A673 (cell line): Measurements from ENCODE around the gene PAN2. TPM values are rescaled to one million over a fixed set of nuclear protein-coding genes. Genes with fewer than 3 reads are reported as not detected.

ENCODE experiments used
- BruUV-seq: library from RNA; stranded (reverse); fragments of 400-500 nt; replicated peaks from 2 replicates; lab custom pipeline; 2021; lab: Mats Ljungman, UMichigan
- CTCF ChIA-PET: fragments of 300-600 bp; sonication (Branson Sonifier 250); formaldehyde crosslinking; loops from one replicate; lab custom pipeline; 2022; ENCODE audit warnings: antibody characterized with exemption; lab: Charles Lee
- POLR2A ChIA-PET: fragments of 300-600 bp; sonication (Branson Sonifier 250); formaldehyde crosslinking; loops from one replicate; lab custom pipeline; 2022; ENCODE audit warnings: antibody characterized with exemption; ENCODE audit not compliant: low non-redundant PET; lab: Charles Lee
- DNase-seq: peaks from one replicate; pipeline ENCODE4 v3.0.0-alpha.2; 2015; ENCODE audit warnings: low spot score
- H3K27ac ChIP-seq: fragments of 200-600 bp; sonication (generic); 2 replicates; pipeline ENCODE4 v1.5.1; 2016; ENCODE audit warnings: mixed run types, low read depth, mild to moderate bottlenecking, mixed read lengths, antibody characterized with exemption, low read length; ENCODE audit not compliant: poor library complexity, severe bottlenecking
- H3K27me3 ChIP-seq: fragments of 200-600 bp; sonication (generic); replicated peaks from 2 replicates; pipeline ENCODE4 v1.6.1; 2017; ENCODE audit warnings: mixed run types, low read depth, mild to moderate bottlenecking, mixed read lengths, antibody characterized with exemption, low read length; ENCODE audit not compliant: insufficient read depth, poor library complexity
- H3K36me3 ChIP-seq: fragments of 200-600 bp; sonication (generic); 2 replicates; pipeline ENCODE4 v1.6.1; 2016; ENCODE audit warnings: mixed run types, mild to moderate bottlenecking, mixed read lengths, antibody characterized with exemption, low read length; ENCODE audit not compliant: insufficient read depth, poor library complexity, severe bottlenecking
- H3K4me1 ChIP-seq: fragments of 200-600 bp; sonication (generic); 2 replicates; pipeline ENCODE4 v1.6.1; 2017; ENCODE audit warnings: mixed run types, mild to moderate bottlenecking, mixed read lengths, antibody characterized with exemption, low read length; ENCODE audit not compliant: insufficient read depth, poor library complexity, severe bottlenecking
- H3K4me3 ChIP-seq: fragments of 200-600 bp; sonication (generic); 2 replicates; pipeline ENCODE4 v1.5.1; 2016; ENCODE audit warnings: low read depth, mixed run types, mild to moderate bottlenecking, mixed read lengths, low read length; ENCODE audit not compliant: poor library complexity, severe bottlenecking
- H3K9me3 ChIP-seq: fragments of 200-600 bp; sonication (generic); 2 replicates; pipeline ENCODE4 v1.6.1; 2016; ENCODE audit warnings: mixed run types, low read depth, mild to moderate bottlenecking, mixed read lengths, antibody characterized with exemption, low read length; ENCODE audit not compliant: poor library complexity, severe bottlenecking
- EZH2 ChIP-seq: fragments of 200-600 bp; sonication (generic); IDR thresholded peaks from 2 replicates; pipeline ENCODE4 v1.6.1; 2017; ENCODE audit warnings: borderline replicate concordance, low read depth, mild to moderate bottlenecking, mixed read lengths, antibody characterized with exemption, low read length; ENCODE audit not compliant: poor library complexity, severe bottlenecking
- intact Hi-C: fragments of 100-400 bp; cut with micrococcal nuclease; formaldehyde crosslinking; loops from one replicate; pipeline ENCODE4 v1.10.0; 2022; ENCODE audit not compliant: unreplicated experiment
- total RNA-seq: library from RNA; stranded (reverse); gene quantifications from 2 replicates; pipeline ENCODE4 v1.2.3, GENCODE V29; 2021
- TF ChIP-seq, protein P1 (sequence below): fragments of 300-800, 200-600 bp; sonication (generic); conservative IDR thresholded peaks from 2 replicates; pipeline ENCODE4 v1.5.1; 2017; ENCODE audit warnings: low read depth, mild to moderate bottlenecking, antibody characterized with exemption, low read length, moderate library complexity, mixed read lengths

PAN2 gene
- total RNA-seq, 1 experiment from 2014 or later = 46.3 TPM

DNA sequence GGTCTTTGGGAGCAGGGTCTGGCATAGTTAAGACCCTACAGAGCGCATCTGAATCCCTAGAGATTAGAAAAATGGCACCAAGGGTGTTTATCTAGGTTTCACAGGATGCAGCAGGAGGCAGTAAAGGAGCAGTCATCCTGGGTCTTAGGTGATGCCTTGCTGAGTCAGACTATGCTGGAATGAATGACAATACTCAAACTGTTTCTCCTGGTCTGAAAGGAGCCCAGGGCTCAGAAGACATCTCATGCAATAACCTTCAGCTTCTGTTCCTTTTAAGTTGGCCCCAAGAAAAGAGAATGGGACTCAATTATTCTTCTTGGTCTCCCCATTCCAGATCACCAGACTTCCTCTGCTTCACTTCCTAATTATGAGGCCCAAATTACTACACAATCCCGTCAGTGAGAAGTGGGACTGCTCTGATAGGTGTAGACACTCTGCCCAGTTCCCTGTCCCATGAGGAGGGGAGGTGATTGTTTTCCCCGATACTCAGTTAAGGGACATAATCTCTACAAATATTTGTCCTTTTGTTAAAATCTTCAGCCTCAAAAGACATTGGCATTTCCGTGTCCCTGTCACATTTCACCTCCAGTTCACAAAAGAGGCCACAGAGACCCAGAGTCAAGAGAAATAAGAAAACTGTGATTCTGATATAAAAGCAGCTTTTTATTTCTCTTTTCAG, 43.6 kb upstream of the PAN2 start:
- BruUV-seq = no TSS peak
- Histone ChIP-seq H3K9me3 (no peaks in the 10 kb centered on the region), H3K4me1 (no peaks in the 10 kb centered on the region), H3K27ac (no peak overlapping the region), H3K36me3 (no peaks in the 10 kb centered on the region), H3K27me3 (no peaks in the 10 kb centered on the region), H3K4me3 (no peak overlapping the region)
- TF ChIP-seq EZH2 = no peak
- TF ChIP-seq, protein P1, sequence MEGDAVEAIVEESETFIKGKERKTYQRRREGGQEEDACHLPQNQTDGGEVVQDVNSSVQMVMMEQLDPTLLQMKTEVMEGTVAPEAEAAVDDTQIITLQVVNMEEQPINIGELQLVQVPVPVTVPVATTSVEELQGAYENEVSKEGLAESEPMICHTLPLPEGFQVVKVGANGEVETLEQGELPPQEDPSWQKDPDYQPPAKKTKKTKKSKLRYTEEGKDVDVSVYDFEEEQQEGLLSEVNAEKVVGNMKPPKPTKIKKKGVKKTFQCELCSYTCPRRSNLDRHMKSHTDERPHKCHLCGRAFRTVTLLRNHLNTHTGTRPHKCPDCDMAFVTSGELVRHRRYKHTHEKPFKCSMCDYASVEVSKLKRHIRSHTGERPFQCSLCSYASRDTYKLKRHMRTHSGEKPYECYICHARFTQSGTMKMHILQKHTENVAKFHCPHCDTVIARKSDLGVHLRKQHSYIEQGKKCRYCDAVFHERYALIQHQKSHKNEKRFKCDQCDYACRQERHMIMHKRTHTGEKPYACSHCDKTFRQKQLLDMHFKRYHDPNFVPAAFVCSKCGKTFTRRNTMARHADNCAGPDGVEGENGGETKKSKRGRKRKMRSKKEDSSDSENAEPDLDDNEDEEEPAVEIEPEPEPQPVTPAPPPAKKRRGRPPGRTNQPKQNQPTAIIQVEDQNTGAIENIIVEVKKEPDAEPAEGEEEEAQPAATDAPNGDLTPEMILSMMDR = no peak
- ChIA-PET POLR2A (no interaction called here), CTCF (no interaction called here)
- no peak for DNase-seq
- intact Hi-C loops = no loop called here

DNA sequence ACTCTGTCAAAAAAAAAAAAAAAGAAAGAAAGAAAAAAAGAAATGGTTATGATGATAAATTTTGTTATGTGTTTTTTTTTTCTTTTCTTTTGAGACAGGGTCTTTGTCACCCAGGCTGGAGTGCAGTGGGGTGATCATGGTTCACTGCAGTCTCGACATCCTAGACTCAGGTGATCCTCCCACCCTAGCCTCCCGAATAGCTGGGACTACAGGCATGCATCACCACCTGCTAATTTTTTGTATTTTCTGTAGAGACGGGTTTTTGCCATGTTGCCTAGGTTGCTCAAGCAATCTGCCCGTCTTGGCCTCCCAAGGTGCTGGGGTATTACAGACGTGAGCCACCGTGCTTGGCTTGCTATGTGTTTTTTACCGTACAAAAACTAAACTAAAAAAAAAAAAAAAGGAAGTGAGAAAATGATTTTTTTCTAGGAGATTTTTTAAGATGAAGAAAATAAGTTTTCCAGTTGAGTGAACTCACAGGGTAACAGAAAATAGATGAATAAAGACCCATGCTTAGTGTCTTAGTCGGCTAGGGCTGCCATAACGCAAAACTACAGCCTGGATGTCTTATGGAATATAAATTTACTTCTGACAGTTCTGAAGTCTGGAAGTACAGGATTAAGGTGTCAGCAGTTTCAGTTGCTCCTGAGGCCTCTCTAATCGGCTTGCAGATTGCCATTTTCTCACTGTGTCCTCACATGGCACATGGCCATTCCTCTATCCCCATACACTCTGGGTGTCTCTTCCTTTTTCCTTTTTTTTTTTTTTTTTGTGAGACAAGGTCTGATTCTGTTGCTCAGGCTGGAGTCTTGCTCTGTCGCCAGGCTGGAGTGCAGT, 42.0 kb upstream of the PAN2 start:
- Histone ChIP-seq H3K36me3 (no peaks in the 10 kb centered on the region), H3K4me1 (no peaks in the 10 kb centered on the region), H3K4me3 (no peak overlapping the region), H3K9me3 (no peaks in the 10 kb centered on the region), H3K27ac (no peak overlapping the region), H3K27me3 (no peaks in the 10 kb centered on the region)
- ChIA-PET POLR2A (no interaction called here), CTCF (no interaction called here)
- no peak for DNase-seq
- TF ChIP-seq, protein P1 = no peak
- TF ChIP-seq EZH2 = no peak
- no TSS peak for BruUV-seq
- intact Hi-C loops = no loop called here

DNA sequence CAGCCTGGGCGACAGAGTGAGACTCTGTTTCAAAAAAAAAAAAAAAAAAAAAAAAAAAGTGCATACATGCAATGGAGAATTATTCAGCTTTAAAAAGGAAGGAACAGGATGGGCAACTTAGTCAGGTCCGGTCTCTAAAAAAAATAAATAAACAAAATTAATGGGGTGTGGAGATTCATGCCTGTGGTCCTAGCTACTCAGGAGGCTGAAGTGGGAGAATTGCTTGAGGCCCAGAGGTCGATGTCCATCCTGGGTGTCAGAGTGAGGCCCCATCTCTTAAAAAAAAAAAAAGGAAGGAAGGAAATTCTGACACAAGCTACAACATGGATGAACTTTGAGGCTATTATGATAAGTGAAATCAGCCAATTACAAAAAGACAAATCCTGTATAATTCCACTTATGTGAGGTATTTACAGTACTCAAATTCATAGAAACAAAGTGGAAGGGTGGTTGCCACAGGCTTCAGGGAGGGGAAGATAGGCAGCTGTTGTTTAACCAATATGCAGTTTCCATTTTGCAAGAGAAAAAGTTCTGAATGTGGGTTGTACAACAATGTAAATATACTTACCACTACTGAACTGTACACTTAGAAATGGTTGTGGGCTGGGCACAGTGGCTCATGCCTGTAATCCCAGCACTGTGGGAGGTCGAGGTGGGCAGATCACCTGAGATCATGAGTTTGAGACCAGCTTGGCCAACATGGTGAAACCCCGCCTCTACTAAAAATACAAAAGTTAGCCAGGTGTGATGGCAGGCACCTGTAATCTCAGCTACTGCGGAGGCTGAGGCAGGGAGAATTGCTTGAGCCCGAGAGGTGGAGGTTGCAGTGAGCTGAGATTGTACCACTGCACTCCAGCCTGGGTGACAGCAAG, 41.2 kb upstream of the PAN2 start:
- Histone ChIP-seq H3K27ac (no peak overlapping the region), H3K9me3 (no peaks in the 10 kb centered on the region), H3K4me1 (no peaks in the 10 kb centered on the region), H3K36me3 (no peaks in the 10 kb centered on the region), H3K27me3 (no peaks in the 10 kb centered on the region), H3K4me3 (no peak overlapping the region)
- ChIA-PET POLR2A (no interaction called here), CTCF (no interaction called here)
- intact Hi-C loops = no loop called here
- DNase-seq = no peak
- TF ChIP-seq EZH2 = no peak
- TF ChIP-seq, protein P1 = no peak
- BruUV-seq = no TSS peak
